Measurements from ENCODE around the gene RAPGEF6.
"Not testable (repeated sequence)": the region's sequence is repeated elsewhere in the genome, so short reads cannot be mapped to it uniquely, and the experiment has no call there.

The RAPGEF6 gene

GRCh38 chr5:131511934-131512333 lies 123.1 kb downstream of the RAPGEF6 start:
- no peak for DNase-seq (ENCODE audit: low read depth in 2 of 2, low spot score in 1 of 2)

GRCh38 chr5:131509801-131510200 lies 125.2 kb downstream of the RAPGEF6 start:
- DNase-seq (ENCODE audit: low read depth in 2 of 2, low spot score in 1 of 2): no peak

DNA sequence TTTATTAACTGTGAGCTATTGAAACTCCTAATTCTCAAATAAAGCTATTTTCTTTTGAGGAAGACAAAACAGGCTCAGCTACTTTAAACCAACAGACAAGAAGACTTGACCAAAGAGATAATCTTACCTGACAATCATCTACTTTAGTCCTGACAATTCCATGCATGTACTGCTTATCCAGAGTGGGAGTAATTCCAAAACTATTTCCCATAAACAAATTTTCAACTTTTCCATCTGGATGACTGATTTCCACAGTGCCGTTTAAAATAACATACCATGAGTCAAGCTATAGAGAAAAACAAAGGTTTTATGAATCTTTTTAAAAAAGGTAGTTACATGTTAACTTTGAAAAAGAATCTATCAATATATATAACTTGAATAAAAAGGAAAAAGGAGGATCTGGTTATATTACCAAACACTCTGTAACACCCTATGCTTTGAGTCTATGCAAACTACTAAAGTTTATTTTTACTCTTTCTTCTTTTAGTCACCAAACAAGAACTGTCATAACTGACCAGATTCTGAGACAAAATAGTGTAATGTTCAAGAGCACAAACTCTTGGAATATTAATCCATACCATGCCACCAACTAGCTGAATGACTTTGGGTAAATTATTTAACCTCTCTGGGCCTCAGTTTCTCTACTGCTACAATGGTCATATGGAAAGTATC lies 129.7 kb downstream of the RAPGEF6 start:
- no peak for DNase-seq (ENCODE audit: low read depth in 2 of 2, low spot score in 1 of 2)

GRCh38 chr5:131496400-131496713 lies 138.7 kb downstream of the RAPGEF6 start:
- DNase-seq (ENCODE audit: low read depth in 2 of 2, low spot score in 1 of 2): no peak

DNA sequence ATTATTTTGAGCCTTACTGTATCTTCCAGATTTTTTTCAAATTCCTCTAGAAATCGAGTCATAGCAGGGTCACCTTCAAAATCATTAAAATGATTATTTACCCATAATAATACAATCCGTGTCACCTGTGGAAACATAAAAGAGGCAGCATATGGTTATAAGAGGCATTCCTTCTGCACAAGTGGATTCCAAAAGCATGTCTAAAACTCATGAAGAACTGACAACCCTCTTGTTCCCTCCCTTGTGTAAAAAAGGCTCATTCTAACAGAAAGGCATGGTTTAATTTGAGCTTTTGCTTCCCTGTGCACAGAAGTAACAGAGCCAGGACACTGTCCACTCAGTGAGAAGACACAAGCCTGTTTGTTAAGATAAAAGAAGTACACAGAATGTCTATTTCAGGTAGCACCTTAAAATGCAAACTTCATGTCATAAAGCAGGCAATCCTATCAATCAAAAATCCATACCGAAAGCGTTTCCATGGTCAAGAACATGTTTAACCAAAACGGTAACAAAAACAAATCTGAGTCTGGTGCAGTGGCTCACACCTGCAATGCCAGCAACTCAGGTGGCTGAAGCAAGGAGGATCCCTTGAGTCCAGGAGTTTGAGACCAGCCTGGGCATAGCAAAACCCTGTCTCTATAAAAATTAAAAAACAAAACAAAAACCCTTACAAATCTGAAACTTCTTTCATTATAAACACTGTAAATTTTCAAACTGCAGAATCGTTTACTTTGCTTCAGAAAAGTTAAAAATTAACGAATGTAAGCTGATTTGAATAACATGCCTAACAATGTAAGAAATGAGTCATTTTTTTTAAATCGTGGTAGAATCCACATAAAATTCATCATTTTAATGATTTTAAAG lies 139.3 kb downstream of the RAPGEF6 start:
- DNase-seq (ENCODE audit: low read depth in 2 of 2, low spot score in 1 of 2): no peak

DNA sequence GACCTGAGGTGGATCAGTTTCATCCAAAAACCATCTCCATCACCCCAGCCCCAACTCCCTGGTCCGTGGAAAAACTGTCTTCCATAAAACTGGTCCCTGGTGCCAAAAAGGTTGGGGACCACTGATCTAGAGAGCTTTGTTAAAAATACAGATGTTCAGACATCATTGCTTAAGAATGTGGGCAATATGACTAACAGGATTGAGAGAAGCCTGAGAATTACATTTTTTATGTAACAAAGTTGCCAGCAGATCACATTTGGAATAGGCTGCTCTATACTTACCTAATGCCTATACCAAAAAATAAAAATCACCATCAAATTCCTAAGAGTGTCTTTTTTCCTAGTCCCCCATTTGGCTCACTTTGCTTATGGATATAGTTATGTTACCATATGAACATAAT lies 143.3 kb downstream of the RAPGEF6 start:
- DNase-seq (ENCODE audit: low read depth in 2 of 2, low spot score in 1 of 2): no peak

- DNase-seq (ENCODE audit: low read depth in 2 of 2, low spot score in 1 of 2): no peak
Observed at GRCh38 chr5:131488463-131488862, 146.6 kb downstream of the RAPGEF6 start.

GRCh38 chr5:131487371-131487770 lies 147.7 kb downstream of the RAPGEF6 start:
- not testable (repeated sequence) for DNase-seq (ENCODE audit: low read depth in 2 of 2, low spot score in 1 of 2)

DNA sequence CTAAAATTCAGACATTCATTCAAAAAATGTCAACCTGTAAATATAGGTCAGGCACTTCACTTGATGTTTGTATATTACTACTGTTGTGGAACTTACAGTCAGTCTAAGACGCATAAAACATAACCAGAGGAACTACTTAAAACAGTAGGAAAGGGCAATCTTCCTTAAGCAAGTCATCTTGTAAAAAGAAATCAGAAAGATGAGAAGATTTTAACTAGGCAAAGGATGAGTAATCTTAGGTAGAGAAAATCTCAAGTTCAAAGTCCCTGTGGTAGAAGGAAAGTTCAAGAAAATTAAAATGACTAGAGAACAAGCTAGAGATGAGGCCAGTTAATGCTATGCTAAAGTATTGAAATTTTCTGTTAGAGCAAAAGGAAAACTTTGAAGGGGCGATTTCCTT lies 152.4 kb downstream of the RAPGEF6 start:
- DNase-seq (ENCODE audit: low read depth in 2 of 2, low spot score in 1 of 2): no peak

DNA sequence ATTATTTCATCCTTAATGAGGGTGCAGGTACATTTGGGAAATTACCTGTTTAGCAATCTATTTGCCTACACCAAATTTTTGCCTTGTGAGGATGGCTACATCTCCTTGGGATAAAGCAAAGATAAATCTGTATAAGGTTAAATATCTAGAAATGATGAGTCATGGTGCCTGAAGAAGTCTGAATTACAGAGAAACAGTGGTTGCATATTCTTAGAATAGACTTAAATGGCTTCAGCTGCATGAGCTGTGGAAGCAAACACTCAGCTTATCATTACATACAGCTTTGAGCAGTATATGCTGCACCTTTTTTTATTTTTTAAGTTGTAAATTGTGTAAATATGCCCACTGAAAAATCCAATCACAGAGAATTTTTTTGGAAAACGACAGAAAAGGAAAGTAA lies 153.5 kb downstream of the RAPGEF6 start:
- no peak for DNase-seq (ENCODE audit: low read depth in 2 of 2, low spot score in 1 of 2)

DNA sequence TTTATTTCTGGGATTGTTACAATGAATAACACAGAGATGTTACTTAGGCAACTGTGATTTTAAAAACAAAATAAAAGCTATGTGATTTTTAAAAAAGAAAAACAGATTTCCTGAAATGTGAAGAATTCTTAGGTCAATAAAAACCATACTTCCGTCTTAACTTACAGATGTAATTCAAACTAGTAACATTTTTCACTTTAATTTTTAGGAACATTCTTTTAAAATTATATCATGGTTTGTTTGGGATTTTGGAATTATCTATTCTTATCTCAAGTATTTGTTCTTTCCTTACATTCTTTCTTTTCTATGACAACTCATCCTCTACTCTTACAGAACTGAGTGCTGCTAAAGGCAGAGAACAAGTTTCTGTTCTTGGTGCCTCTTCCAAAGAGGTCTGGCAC lies 159.5 kb downstream of the RAPGEF6 start:
- DNase-seq (ENCODE audit: low read depth in 2 of 2, low spot score in 1 of 2): no peak

GRCh38 chr5:131473731-131474130 lies 161.3 kb downstream of the RAPGEF6 start:
- no peak for DNase-seq (ENCODE audit: low read depth in 2 of 2, low spot score in 1 of 2)

DNA sequence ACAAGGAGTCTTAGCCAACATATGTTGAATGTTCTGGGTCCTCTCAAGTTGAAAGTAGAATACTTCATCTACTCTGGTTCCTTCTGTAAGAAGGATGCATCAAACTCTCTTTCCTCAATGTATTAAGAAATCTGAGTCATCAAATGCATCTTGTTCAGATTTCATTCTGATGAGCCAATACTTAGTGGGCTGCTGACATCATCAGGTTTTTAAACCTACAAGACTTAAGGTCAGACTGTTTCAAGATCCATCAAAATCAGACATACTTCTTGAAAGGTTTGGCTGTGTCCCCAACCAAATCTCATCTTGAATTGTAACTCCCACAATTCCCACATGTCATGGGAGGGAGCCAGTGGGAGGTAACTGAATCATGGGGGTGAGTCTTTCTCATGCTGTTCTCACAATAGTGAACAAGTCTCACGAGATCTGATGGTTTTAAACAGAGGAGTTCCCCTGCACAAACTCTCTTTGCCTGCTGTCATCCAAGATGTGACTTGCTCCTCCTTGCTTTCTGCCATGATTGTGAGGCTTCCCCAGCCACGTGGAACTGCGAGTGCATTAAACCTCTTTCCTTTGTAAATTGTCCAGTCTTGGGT lies 168.8 kb downstream of the RAPGEF6 start:
- DNase-seq (ENCODE audit: low read depth in 2 of 2, low spot score in 1 of 2): no peak

- DNase-seq (ENCODE audit: low read depth in 2 of 2, low spot score in 1 of 2): no peak
Observed at GRCh38 chr5:131463656-131464055, 171.4 kb downstream of the RAPGEF6 start.

- no peak for DNase-seq (ENCODE audit: low read depth in 2 of 2, low spot score in 1 of 2)
Observed at GRCh38 chr5:131462454-131462853, 172.6 kb downstream of the RAPGEF6 start.

DNA sequence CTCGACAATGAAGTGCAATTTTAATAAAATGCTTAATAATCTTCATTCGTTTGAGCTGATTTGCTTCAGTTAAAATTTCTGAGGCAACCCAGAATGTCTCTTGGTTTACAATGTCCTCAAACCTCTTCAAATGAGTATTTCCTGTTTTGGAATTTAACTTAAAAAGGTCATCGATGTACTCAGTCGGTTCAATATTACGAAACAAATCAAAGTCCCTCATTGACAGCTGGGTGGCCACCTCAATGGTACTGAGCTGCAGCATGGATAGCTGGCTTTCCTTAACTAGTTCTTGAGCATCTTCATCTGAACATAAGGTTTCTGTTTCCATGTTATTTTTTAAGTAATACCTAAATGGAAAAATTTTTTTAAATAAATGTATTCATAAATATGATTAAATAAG lies 173.3 kb downstream of the RAPGEF6 start:
- DNase-seq (ENCODE audit: low read depth in 2 of 2, low spot score in 1 of 2): no peak

DNA sequence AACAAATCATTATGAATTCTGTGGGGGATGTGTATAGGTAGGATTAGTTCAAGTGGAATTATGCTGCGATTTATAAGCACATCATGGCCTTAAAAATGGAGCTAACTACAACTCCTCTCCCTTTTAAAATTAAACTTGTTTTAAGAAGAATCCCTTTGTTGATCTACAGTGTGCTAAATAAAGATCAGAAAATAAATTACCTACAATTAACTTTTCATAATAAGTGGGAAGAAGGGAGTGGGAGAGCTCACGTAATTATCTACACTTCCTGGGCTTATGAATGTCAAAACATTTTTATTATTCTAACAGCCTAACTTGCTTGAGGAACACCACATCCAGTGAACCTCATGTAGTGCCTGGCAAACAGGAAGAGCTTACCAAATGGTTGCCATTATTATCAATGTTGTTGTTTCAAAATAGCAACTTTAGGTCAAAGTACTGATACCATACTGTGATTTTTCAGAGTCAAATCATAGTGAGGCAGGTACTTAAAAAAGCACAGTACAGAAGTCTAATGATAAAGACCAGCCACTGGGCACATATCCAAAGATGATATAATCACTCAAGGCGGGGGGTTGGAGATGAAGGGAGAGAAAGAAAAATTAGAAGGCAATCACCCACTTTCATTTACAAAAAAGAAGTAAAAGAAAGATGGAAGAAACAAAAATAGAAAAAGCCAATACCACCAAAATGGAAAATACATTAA lies 174.0 kb downstream of the RAPGEF6 start:
- DNase-seq (ENCODE audit: low read depth in 2 of 2, low spot score in 1 of 2): no peak

DNA sequence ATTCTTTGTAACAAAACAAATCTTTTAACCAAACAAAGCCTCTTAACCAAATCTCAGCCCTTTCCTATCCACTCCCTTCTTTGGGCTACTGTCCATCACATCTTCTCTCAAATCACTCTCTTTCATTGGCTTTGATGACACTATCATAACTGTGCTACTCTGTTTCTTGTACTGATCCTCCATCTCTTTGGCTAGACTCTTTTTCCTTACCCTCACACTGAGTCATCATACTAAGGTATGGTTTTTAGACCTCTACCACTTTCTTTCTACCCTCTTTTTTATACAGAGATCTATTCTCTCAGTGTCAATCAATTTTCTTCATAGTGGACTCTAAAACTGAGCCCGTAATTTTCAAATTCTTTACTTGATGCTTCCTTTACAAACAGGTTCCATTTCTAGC lies 174.9 kb downstream of the RAPGEF6 start:
- DNase-seq (ENCODE audit: low read depth in 2 of 2, low spot score in 1 of 2): no peak

- DNase-seq (ENCODE audit: low read depth in 2 of 2, low spot score in 1 of 2): no peak
Observed at GRCh38 chr5:131459216-131459615, 175.8 kb downstream of the RAPGEF6 start.

- DNase-seq (ENCODE audit: low read depth in 2 of 2, low spot score in 1 of 2): no peak
Observed at GRCh38 chr5:131457193-131457592, 177.8 kb downstream of the RAPGEF6 start.

GRCh38 chr5:131450941-131451340 lies 184.1 kb downstream of the RAPGEF6 start:
- no peak for DNase-seq (ENCODE audit: low read depth in 2 of 2, low spot score in 1 of 2)

DNA sequence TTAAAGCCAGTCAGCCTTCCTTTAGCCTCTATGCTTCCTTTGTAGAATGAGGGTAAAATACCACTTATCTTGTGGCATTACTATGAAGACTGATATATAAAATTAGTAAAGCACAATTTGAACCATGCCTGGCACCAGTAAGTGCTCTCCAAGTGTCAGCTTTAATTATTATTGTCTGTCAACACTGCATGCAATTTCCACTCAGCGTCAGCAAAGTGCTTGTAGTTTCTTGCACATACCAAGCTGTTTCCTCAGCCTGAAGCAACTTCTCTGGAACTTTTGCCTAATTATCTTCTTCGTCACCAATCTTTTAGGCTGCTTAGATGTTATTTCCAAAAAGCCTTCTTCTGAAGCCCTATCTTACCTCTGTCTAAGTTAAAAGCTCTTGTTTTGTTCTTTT lies 193.8 kb downstream of the RAPGEF6 start:
- no peak for DNase-seq (ENCODE audit: low read depth in 2 of 2, low spot score in 1 of 2)
